Measurements from ENCODE around the gene PDE6A. TPM values are rescaled to one million over a fixed set of nuclear protein-coding genes. Genes with fewer than 3 reads are reported as not detected.

PDE6A gene
- total and polyA plus RNA-seq, 2 donors (not counting 3 experiments of a cell fraction or from before 2014, with no cell fraction given) = not detected

- H3K9ac ChIP-seq (replicated peaks; ENCODE audit: extremely low read depth, insufficient read depth, low read length) = no peak overlapping the region
- ChIA-PET POLR2A (no interaction called here), CTCF (interaction anchor here (1.3 kb wide), 1 partner anchor 24 kb away, joined by 4 read pairs; no protein-coding TSS in a partner anchor)
- H3K4me2 ChIP-seq (ENCODE audit: insufficient read depth, low read length) = no peak overlapping the region
- no TSS peak for BruUV-seq (replicated peaks)
- no peaks in the 10 kb centered on the region for H3K79me2 ChIP-seq (ENCODE audit: control insufficient read depth, insufficient read depth, low read length)
- H3K4me3 ChIP-seq (replicated peaks in 1 of 3; ENCODE audit: insufficient read depth in 1 of 3, low read depth in 1 of 3, low read length in 3 of 3) = no peak overlapping the region
- H3K36me3 ChIP-seq (ENCODE audit: control insufficient read depth in 2 of 2, extremely low read depth in 1 of 2, insufficient read depth in 2 of 2, low read length in 2 of 2) = no peaks in the 10 kb centered on the region
- peaks cover 6% of the 10 kb centered on the region for H3K4me1 ChIP-seq (ENCODE audit: control insufficient read depth, extremely low read depth, insufficient read depth, low read length)
- H3K9me1 ChIP-seq (replicated peaks; ENCODE audit: control insufficient read depth, extremely low read depth, insufficient read depth, low read length) = no peaks in the 10 kb centered on the region
- no peak for FAIRE-seq
- no peaks in the 10 kb centered on the region for H4K20me1 ChIP-seq (replicated peaks; ENCODE audit: control insufficient read depth, extremely low read depth, insufficient read depth, low read length)
- H3K27ac ChIP-seq (ENCODE audit: insufficient read depth, low read depth, low read length) = no peak overlapping the region
- H3K27me3 ChIP-seq (ENCODE audit: control insufficient read depth in 2 of 2, insufficient read depth in 2 of 2, low read length in 2 of 2) = no peaks in the 10 kb centered on the region
- dilution Hi-C loops (cut with MboI; ENCODE audit: extremely low pct_ligation_motif_present, low sequenced_read_pairs) (no loop called here), intact Hi-C loops (cut with micrococcal nuclease) (loop anchor here (5.0 kb wide), 1 partner anchor 78 kb away; the partner anchor contains the start of gene PPARGC1B)
- no peaks in the 10 kb centered on the region for H3K9me3 ChIP-seq (replicated peaks; ENCODE audit: control insufficient read depth, insufficient read depth, low read length)
- no peak for DNase-seq (ENCODE audit: low read depth, low spot score)
- H2AFZ ChIP-seq (ENCODE audit: low read depth, low read length) = no peak overlapping the region
- no peak for TF ChIP-seq JUN (IDR thresholded peaks at IDR 0.05; ENCODE audit: borderline replicate concordance, insufficient read depth, insufficient read length, low read depth)
- TF ChIP-seq MAX (IDR thresholded peaks at IDR 0.05; ENCODE audit: insufficient read depth, insufficient read length) = no peak
- no peak for TF ChIP-seq CTCF (IDR thresholded peaks at IDR 0.05; ENCODE audit: extremely low read depth in 1 of 2, insufficient read depth in 1 of 2, low read depth in 1 of 2, low read length in 2 of 2)
- TF ChIP-seq POLR2AphosphoS5 (IDR thresholded peaks at IDR 0.05; ENCODE audit: insufficient read depth, low read depth, low read length) = no peak
- TF ChIP-seq POLR2A (IDR thresholded peaks at IDR 0.05; ENCODE audit: low read depth, low read length) = no peak
- TF ChIP-seq FOS (IDR thresholded peaks at IDR 0.05; ENCODE audit: borderline replicate concordance, insufficient read depth, low read length) = no peak
- TF ChIP-seq MYC (IDR thresholded peaks at IDR 0.05; ENCODE audit: low read depth, low read length) = no peak
- TF ChIP-seq EZH2 (IDR thresholded peaks at IDR 0.05; ENCODE audit: borderline replicate concordance, low read depth, low read length, severe bottlenecking) = no peak
- TF ChIP-seq GATA2 (IDR thresholded peaks at IDR 0.05; ENCODE audit: insufficient read depth, insufficient read length, low read depth, low read length) = no peak
Observed at GRCh38 chr5:149809931-149810691, 134.5 kb downstream of the PDE6A start.
